VCaP (cell line): ENCODE results near the gene SEMA6B.

ENCODE experiments used
- H3K27ac ChIP-seq: fragments of 450-650 bp; 2 replicates; pipeline ENCODE4 v1.5.1; 2017
- TF ChIP-seq, protein P1 (sequence below): fragments of 450-650 bp; conservative IDR thresholded peaks from 2 replicates; pipeline ENCODE4 v1.5.1; 2017; ENCODE audit warnings: mild to moderate bottlenecking, moderate library complexity

Gene SEMA6B

DNA sequence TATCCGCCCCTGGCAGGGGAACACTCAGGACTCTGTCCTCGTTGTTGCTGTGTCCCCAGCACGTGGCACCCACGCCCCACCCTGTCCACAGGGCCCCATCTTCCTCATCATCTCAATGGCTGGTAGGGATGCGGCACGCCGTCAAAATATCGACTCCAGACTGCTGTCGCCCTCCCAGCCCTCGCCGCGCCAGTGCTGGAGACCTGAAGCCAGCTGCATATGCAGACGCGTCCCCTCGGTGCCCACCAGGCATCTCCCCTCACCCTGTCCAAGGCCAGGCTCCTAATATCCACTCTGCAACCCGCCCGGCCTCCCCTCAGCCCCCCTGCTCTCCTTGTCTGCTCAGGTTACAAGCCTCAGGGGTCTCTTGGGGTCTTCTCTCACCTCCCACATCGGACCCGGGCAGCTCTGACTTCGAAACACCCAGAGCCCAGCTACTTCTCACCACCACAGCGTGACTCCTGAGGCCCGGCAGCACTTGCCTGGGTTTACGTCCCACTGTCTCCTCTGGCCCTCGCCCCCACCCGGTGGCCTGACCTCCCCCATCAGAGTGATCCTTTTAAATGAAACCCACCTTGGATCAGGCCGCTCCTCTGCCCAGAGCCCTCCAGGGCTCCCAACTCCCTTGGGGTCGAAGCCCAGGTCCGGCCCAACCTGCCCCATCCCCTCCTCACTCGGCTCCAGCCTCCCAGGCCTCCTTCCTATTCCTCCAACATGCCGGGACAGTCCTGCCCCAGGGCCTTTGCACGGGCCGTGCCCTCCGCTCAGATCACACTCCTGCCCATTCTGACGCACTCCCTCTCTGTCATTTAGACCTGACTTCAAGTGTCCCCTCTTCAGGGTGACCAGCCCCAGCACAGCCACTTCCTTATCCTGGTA, 53.7 kb downstream of the SEMA6B start:
- TF ChIP-seq, protein P1, sequence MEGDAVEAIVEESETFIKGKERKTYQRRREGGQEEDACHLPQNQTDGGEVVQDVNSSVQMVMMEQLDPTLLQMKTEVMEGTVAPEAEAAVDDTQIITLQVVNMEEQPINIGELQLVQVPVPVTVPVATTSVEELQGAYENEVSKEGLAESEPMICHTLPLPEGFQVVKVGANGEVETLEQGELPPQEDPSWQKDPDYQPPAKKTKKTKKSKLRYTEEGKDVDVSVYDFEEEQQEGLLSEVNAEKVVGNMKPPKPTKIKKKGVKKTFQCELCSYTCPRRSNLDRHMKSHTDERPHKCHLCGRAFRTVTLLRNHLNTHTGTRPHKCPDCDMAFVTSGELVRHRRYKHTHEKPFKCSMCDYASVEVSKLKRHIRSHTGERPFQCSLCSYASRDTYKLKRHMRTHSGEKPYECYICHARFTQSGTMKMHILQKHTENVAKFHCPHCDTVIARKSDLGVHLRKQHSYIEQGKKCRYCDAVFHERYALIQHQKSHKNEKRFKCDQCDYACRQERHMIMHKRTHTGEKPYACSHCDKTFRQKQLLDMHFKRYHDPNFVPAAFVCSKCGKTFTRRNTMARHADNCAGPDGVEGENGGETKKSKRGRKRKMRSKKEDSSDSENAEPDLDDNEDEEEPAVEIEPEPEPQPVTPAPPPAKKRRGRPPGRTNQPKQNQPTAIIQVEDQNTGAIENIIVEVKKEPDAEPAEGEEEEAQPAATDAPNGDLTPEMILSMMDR: no peak
- no peak overlapping the region for H3K27ac ChIP-seq

DNA sequence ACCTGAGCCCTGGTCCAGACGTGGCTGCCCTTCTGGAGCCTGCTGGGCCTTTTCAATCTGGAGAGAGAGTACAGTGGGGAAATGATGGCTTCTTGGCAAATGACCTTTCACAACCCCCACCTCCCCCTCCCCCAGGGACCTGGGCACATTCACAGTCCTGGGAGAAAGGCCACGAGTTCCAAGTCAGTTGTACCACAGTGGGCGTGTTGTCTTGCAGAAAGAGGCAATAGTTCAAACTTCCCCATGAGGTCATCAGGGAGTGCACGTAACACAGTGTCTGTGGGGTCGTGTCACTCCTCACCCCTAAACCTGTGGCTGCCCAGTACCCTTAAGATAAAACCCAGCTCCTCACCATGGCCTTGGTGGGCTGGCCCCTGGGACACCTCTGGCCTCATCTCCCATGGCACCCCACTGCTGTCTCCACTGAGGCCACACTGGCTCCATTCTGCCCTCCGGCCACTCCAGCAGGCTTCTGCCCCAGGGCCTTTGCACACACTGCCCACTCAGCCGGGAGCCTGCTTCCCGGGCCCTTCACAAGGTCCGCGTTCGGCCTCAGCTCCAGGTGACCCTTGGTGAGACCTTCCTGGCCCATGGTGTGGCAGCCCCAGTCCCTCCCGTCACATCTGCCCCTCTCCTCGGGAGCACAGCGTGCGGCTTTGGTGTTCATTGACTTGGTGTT, 54.5 kb downstream of the SEMA6B start:
- TF ChIP-seq, protein P1: no peak
- no peak overlapping the region for H3K27ac ChIP-seq

DNA sequence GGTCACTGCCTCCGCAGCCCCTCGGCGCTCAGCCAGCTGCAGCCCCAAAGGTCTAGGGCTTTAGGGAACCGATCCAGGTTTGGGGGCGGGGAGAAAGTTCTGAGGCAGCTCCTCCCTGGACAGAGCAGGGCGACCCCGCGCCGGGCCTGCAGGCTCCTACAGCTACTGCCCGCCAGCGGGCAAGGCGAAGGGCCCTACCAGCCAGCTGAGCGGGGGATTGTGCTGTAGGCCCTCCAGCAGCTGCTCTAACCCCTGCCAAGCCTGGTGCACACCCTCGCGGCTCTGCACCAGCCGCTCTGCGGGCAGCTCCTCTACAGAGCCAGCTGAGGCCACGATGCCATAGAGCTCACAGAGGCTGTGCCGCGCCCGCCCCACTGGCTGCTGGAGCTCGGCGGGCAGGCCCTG, 55.2 kb downstream of the SEMA6B start:
- no peak overlapping the region for H3K27ac ChIP-seq
- TF ChIP-seq, protein P1: no peak

DNA sequence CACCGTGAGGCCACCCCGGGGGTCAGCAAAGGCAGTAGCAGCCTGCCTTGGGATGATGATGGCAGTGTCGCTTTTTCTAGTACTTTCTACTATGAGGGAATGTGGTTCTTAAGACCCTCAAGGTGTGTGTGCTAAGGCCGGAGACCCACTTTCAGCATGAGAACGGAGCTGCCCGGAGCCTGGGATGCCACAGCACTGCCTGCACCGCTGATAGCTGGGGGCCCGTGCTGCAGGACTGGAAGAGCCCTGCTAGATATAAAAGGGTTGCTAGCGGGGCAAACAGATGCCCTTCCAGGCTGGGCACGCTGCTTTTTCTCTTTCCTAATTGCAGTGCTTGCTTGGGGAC, 55.7 kb downstream of the SEMA6B start:
- no peak overlapping the region for H3K27ac ChIP-seq
- TF ChIP-seq, protein P1: no peak

DNA sequence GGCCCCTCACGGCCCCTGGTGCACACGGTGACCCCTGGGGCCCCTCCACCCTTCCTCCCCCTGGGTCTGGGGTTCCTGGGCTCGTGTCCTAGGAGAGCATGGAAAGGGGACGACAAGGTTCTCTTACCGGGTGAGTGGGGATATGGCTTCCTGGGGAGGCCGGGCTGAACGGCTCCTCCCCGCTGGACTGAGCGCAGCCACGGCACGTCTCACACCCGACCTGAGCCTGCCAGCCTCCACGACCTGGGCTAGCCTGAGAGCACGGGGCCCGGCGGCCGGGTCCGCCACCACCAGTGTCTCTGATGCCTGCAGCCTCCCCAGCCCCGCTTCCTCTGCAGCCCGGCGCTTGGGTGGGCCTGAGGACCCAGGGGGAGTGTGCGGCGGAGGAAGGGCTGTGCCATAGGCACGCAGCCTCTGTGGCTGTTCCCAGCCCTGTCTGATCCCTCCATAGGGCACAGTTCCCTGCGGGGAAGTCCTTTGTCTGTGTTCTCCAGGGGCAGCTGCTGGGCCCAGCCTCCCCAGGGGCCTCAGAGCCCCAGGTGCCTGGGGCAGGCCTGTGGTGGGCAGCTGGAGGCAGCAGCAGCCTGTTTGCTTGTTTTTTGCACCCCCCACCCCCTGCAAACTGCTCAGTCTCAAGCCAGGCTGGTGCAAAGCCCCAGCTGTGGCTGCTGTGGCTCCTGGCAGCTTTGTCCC, 56.2 kb downstream of the SEMA6B start:
- TF ChIP-seq, protein P1: no peak
- H3K27ac ChIP-seq: no peak overlapping the region

DNA sequence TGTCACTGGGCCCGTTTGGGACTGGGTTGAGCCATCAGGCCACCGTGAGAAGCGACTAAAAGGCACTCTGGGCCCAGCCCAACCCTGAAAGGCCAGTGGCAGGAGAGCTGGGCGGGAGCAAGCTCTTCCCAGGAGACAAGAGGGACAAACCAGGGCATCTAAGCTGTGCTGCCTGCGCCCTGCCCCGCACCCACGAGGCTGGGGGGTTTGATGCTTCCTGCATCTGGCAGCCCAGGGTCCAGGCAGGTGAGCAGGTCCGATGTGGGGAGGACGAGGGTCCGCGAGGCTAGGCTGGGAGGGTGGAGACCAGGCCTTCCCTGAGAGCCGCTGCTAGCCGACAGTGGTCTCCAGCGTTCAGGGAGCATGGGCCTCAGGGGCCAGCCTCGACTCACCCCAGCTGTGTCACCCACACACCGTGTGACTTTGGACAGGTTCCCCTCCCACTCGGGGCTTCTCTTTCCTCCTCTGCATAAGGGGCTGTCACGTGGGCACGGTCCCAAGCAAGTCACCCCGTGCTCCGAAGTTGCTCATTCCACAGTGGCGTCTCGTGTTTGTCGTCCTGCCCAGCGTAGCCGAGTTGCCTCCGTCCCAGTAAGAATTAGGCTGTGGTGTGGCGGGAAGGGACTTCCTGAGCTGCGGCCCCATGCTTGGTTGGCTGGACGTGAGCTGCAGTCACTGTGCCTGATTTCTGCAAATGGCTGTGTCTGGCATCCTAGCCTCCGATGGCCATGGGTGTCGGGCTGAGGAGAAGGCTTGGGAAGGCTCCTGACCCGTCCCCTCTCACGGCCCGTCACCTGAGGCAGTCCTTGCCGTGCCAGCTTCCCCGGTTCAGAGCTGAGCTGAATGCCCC, 57.0 kb downstream of the SEMA6B start:
- TF ChIP-seq, protein P1: no peak
- no peak overlapping the region for H3K27ac ChIP-seq
